HG03064 (cell line): ENCODE measurements around the gene TAF11.
"Not testable (repeated sequence)": the region's sequence is repeated elsewhere in the genome, so short reads cannot be mapped to it uniquely, and the experiment has no call there.

ENCODE experiments used
- ATAC-seq: cut with Tn5 transposase; IDR thresholded peaks from one replicate; pipeline ENCODE4 v1.9.1; 2021; ENCODE audit warnings: low read depth; ENCODE audit not compliant: unreplicated experiment

Gene TAF11

GRCh38 chr6:34906826-34907225, 19.0 kb upstream of the TAF11 start:
- ATAC-seq = no peak

- ATAC-seq = no peak
Measured at GRCh38 chr6:34904990-34905613, 17.3 kb upstream of the TAF11 start.

DNA sequence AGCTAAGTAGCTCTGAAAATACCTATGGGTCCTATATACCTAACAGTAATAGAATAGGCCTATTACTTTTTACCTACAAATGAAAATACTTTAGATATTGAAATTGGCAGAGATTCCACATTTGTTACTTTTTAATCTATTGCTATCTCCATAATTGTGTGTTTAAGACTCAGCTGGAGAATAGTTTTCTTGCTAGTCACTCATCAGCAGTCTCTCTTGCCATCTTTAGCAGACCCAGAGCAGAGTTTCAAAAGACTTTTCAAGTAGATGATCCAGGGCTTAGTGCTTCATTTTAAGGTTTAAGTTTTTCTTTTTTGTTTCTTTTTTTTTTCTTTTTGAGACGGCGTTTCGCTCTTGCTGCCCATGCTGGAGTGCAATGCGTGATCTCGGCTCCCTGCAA, 14.1 kb upstream of the TAF11 start:
- ATAC-seq = no peak

DNA sequence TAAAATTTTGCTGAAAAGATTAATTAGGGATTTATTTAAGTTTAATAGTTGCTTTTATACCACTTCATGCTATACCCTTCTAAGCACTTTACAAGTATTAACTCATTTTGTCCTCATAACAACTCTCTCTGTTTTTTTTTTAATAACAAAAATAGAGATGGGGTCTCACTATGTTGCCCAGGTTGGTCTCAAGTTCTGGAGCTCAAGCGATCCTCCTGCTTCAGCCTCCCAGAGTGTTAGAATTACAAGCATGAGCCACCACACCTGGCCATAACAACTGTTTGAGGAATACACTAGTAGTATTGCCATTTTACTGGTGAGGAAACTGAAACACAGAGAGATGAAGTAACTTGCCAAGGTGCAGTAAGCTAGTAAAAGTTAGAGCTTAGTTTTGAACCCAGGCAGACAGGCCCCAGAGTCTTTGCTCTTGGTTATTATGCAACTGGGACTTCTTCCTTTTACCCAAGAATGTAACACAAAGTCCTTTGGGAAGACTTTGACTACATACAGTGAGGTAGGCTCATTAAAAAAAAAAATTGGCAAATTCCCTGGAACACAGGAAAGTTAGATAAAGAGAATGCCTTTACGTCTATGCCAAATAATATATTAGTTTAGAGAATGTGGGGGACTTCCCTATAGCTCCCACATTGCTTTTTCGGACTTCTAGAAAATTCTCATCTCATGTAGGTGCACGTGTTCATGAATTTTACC, 12.6 kb upstream of the TAF11 start:
- no peak for ATAC-seq

DNA sequence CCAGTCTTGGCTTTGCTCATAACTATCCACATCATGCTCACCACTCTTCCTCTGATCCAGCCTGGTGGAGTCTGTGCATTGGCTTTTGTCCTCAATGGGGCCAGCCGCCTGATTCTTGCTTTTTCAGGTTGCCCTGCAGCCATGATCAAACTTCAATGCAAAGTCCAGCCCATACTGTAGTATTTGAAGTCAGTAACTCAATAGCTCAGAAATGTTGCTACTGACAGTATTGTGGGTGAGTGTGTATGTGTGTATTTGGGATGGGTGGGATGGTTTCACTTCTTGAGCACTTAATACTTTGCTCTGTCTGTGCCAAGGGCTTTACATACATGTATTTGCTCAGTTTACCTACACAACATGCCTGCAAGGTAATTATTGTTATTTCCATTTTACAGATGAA, 11.9 kb upstream of the TAF11 start:
- not testable (repeated sequence) for ATAC-seq

DNA sequence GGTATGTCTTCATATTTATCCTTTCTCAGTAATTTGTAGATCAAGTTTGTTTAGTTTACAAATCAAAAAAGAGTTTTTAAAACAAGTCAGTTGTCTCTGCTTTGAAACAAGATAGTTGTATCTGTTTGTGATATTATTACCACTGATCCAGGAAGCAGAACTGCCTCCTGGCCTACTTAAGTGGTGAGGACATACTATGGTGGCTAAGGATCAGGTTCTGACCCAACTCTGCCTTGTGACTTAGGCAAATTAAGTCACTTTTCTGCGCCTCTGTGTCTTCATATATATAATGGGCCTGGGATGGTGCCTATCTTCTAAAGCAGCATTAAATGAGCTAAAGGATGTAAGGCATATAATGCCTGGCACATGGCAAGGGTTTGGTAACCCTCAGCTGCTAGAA, 9.9 kb upstream of the TAF11 start:
- ATAC-seq = no peak

GRCh38 chr6:34897130-34897529, 9.3 kb upstream of the TAF11 start:
- ATAC-seq = no peak

DNA sequence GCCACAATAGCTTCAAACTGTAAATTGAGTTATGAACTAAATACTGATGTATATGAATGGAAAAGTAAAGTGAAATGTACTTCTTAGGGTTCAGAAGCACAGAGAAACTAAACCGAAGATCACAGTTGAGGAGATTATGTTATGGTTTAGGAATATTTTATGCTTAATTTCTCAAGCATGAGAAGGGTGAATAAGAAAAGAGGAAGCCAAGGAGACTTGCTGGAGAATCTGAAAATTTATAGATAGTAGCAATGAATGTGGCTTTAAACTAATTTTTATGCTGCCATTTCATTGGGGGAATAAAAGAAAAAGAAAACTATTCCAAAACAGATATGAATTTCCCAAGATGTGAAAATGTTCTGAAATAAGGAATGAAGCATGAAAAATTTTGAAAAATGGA, 6.9 kb upstream of the TAF11 start:
- no peak for ATAC-seq

- no peak for ATAC-seq
Measured at GRCh38 chr6:34891296-34891695, 3.5 kb upstream of the TAF11 start.

- no peak for ATAC-seq
Measured at GRCh38 chr6:34890533-34890925, 2.7 kb upstream of the TAF11 start.

DNA sequence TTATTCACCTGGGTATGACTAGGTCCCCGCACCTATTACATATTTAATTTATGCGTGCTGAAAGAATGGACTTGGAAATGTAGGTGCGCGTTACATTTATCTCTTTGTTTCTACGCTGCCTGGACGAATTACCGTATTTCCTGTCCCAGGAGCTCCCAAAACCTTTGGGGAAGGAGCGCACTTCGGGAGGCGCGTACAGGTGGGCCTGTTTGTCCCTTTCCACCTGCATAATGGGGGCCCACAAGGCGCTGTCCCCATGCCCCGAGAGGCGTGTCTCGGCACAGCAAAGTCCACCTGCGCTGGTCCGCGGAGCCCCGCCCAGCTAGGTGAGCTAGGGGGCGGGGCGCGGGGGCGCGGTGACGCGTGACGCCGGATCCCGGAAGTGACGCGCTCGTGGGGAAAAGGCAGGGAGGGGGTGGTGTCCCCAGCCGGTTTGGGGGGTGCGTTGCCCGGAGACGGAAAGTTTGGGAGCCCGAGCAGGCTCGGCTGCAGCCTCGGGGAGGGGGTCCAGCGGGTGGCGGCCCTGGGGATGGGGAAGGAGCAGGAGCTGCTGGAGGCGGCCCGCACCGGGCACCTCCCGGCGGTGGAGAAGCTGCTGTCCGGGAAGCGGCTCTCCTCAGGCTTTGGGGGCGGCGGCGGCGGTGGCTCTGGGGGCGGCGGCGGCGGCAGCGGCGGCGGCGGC, 1.2 kb upstream of the TAF11 start, which contains the start of gene ANKS1A:
ANKS1A (plus strand) TSS at position 382 of the 682 bp plus-strand sequence; CDS start at position 530, 148 bp downstream.
- ATAC-seq = no peak

- no peak for ATAC-seq
Measured at GRCh38 chr6:34888514-34888856, 643 bp upstream of the TAF11 start.

DNA sequence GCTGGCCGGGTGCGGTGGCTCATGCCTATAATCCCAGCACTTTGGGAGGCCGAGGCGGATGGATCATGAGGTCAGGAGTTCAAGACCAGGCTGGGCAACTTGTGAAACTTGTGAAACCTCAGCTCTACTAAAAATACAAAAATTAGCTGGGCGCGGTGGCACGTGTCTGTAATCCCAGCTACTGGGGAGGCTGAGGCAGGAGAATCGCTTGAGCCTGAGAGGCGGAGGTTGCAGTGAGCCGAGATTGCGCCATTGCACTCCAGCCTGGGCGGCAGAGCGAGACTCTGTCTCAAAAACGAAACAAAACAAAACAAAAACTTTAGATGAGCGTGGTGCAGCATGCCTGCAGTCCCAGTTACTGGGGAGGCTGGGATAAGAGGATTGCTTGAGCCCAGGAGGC, 2.0 kb downstream of the TAF11 start:
- not testable (repeated sequence) for ATAC-seq

GRCh38 chr6:34884996-34885395, 2.8 kb downstream of the TAF11 start:
- ATAC-seq = no peak

DNA sequence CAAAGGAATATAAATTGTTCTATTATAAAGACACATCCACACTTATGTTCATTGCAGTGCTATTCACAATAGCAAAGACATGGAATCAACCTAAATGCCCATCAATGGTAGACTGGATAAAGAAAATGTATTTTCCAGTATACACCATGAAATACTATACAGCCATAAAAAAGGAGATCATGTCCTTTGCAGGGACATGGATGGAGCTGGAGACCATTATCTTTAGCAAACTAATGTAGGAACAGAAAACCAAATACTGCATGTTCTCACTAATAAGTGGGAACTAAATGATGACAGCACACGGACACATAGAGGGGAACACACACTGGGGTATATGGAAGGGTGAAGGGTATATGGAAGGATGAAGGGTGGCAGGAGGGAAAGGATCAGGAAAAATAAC, 3.8 kb downstream of the TAF11 start:
- ATAC-seq = not testable (repeated sequence)

DNA sequence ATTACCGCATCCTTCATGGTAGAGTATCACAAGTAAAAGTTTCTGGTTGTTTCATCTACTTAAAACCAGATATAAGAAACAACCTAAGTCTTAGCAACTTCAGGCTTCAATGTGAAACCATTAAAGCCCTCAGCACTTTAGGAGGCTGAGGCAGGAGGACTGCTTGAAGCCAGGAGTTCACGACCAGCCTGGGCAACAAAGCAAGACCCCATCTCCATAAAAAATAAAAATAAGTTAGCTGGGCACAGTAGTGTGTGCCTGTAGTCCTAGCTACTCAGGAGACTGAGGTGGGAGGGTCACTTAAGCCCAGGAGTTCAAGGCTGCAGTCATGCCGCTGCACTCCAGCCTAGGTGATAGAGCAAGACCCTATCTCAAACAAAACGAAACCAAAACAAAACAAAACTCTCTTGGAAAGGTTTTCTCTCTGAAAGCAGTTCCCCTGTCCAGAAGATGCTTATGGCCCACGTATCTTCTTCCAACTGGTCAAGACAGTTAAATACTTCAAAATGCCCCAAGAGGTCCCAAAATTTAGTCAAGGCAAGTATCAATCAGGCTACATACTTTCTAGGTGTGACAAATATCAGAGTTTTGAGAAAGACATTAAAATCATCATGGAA, 9.9 kb downstream of the TAF11 start:
- ATAC-seq = no peak

DNA sequence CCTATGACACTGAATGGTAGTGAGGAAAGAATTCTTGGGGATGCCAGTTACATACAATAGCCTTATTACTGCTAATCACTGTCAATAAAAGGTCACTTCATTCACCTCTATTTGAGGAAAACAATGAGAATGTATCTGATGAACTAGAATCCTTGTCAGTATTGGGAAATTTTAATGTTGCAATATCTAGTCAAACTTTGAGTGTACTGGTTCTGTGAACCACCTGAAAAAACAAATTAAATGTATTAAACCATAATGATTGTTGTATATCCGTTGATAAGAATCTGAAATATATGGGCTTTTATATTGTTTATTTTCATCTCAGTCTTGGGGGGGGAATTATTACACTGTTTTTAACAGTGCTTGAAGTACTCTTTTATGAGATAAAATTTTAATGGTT, 10.6 kb downstream of the TAF11 start:
- no peak for ATAC-seq

DNA sequence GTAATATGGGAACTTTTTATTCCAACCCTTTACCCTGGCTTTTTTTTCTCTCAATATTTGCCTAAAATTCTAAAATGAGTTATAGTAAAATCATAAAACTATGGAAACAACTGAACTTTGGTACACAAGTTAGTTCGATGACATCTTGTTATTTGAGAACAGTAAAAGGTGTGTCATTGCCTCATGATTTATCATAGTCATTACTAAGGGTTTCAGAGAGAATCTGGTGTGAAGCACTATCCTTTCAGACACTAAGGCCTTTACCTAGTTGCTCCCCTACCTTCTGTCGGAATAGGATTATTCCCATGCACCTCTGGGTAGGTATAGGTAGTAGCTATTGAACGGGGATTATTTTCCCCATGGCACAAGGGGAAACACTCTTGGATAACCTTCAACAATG, 11.4 kb downstream of the TAF11 start:
- no peak for ATAC-seq

DNA sequence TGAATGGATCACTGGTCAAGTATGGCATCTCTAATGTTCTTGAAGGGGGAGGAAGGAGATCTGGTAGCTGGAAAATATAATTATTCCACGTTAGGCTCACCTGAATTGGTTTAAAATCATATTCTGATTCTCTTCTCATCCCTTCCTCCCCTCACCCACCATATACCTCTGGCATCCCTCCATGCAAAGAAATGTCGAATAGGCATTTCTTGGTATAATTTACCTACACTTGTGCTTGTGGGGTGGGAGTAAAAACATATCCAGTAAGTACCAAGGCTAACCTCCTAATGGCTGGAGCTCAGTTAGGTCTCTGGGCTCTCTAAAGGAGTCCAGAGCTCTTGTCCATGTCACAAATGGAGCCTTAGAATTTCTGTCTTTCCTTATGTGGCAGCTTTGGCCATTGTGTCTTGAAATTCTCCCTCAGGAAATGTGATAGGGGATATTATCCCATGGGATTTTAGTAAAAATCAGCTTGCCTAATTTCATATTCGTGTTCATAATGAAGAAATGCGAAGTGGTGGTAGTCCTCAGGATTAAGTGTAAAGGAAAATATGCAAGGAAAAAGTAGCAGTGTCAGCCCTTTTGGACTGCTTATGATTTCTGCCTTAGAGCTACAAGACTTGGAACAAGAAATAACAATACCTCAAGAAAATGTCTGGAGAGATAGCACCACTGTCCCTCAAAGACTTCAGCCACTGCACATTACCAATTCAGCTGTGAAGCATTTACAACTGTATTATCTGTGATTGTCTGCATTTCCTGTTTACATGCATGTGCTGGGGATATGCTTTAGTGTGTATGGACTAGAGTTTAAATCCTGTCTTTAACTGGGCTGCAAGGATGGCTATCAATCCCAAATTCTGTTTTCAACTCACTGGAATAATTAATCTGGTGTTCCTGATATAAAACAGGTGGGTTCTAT, 12.3 kb downstream of the TAF11 start:
- no peak for ATAC-seq

DNA sequence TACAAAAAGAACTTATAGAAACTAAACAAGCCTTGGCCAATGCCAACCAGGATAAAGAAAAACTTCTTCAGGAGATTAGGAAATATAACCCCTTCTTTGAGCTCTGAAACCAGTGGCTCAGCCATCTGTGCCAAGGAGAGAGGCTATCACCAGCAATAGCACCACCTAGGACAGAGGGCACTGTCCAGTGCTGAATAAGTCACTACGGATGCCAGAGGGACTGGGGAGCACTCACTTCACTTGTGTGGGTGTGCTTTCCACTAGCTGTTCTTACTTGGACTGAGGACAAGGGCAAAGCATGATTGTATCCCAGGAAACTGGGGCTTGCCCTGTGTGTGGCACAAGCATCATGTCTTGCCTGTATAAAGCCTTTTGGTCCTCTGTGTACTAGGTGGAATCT, 15.5 kb downstream of the TAF11 start:
- no peak for ATAC-seq
